GM19452 (cell line): Measurements from ENCODE around the gene ST14.

Experiments
- ATAC-seq: cut with Tn5 transposase; IDR thresholded peaks from one replicate; pipeline ENCODE4 v1.9.1; 2021; ENCODE audit not compliant: unreplicated experiment

ST14 gene

DNA sequence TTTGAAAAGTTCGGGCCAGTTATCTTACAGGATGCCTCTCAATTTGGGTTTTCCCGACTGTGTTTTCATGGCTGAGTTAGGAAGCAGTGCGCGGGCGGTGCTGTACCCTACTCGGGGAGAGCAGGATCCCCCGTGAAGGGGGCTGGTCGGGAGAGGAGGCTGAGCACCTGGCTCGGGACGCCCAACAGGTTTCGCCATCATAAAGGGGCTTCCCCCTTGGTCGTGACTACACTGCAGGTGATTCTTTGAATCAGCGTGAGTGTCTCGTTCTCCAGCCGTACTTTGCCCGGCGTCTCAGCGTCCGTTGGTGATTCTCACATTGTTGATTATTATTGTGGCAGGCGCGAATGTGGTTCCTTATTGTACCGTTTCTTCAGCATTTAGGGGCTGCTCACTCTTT lies 46.6 kb downstream of the ST14 start:
- ATAC-seq, result no peak

DNA sequence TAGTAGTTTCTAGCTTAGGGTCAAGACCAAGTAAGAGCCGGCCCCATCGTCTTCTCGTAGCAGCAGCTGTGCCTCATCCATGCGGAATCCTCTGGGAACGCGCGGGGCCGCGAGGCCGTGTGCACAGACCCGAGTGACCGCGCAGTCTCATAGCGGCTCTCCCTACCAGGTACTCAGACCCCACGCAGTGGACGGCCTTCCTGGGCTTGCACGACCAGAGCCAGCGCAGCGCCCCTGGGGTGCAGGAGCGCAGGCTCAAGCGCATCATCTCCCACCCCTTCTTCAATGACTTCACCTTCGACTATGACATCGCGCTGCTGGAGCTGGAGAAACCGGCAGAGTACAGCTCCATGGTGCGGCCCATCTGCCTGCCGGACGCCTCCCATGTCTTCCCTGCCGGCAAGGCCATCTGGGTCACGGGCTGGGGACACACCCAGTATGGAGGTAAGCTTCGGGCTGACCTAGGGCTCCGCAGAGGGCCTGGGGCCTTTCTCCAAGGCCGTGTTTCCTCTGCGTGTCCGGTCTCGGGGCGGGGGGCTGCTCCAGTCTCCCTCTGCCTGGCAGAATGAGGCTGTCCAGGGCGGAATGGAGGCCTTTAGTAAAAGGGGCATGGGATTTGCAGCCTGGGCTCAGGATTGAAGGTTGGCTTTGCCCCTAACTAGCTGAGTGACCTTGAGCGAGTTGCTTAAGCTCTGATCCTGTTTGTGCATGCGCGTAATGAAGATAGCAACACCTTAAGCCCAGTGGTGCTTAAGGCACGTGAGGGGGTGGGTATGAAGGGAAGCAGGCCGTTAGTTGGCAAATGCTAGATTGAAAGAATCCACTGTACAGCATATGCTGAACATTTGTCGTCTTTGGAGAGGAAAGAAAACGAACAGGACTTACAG lies 48.9 kb downstream of the ST14 start:
- no peak for ATAC-seq

- no peak for ATAC-seq
These were observed 49.7 kb downstream of the ST14 start for GRCh38 chr11:130209128-130209932.

GRCh38 chr11:130209954-130210854 lies 50.6 kb downstream of the ST14 start:
- no peak for ATAC-seq

DNA sequence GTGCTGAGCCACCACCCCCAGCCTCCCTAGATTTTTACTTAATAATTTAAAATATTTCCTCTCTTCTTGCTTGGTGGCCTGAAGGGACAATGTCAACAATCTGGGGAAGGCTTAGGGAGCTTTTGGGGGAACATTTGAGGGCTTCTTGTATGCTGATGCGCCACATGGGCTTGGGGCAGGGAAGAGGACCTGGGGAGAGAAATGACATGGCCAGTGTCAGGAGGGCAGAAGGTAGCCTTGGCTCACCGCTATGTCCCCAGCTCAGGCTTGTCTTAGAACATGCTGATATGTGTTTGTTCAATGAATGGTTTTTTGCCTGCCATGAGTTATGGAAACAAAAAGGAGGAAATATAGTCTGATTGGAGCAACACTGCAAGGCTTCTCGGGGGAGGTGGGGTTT lies 51.6 kb downstream of the ST14 start:
- no peak for ATAC-seq

DNA sequence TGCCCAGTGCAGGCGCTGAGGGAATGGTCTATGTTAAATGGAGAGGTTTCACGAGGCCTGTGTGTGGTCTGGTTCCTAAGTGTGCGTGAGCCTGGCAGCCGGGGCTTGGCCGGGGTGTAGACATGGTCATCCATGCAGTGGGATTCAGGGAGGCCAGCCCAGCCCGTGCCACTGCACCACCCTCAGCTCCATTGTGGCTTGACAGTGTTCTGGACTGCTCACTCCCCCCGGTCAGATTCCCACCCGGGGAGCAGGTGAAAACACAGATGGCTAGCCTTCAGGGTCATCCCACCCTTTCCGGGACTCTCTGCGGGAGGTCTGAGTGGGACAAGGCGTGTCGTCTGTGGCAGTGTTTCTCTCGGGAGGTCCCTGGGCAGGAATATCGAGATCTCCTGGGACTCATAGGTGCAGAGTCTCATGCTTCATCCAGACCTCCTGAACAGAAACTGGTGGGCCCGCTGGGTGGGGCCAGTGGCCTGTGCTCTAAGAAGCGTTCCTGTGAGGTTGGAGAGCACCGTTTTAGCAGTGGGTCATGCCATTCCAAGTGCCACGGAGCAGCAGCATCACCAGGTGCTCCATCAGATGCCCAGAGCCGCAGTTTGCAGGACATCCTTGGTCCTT lies 52.3 kb downstream of the ST14 start:
- ATAC-seq, result no peak

GRCh38 chr11:130212431-130212961 lies 52.9 kb downstream of the ST14 start:
- peak; percentile 13 for ATAC-seq

DNA sequence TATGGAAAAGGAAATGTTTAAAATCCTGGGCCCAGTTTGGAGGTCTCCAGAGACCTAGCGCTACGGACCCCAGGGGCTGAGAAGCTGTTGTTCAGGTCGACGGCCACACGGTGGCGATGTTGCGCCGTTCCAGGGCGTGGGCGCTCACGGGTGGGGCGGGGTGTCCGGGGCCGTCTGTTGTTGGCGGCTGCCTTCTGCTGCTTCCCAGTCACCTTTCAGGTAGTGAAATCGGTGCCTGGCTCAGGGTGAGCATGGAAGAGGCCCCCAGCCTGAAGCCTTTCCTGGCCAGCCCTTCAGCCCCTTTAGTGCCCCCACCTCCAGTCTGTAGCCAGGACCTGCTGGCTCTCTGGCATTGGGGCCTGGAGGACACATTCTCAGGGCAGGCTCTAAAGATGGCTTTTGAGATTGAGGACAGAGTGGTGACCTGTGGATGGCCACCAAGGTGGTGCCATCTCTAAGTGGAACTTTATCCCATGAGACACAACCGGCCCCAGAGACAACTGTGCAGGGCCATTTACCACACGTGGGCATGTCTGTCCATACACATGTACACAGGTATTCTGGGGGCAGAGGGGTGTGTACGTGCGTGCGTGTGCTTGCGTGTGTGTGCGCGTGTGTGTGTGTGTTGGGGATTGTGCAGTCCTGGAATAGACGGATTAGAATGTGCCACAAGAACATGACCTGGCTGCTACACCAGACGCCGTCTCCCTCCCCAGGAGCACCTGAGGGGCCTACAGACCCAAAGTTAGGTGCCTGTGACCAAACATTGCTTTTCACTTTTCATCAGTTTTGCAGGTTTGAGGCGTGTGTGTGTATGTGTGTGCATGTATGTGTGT lies 53.8 kb downstream of the ST14 start:
- ATAC-seq, result peak; percentile 89

GRCh38 chr11:130213979-130214281 lies 54.3 kb downstream of the ST14 start:
- ATAC-seq, result no peak

DNA sequence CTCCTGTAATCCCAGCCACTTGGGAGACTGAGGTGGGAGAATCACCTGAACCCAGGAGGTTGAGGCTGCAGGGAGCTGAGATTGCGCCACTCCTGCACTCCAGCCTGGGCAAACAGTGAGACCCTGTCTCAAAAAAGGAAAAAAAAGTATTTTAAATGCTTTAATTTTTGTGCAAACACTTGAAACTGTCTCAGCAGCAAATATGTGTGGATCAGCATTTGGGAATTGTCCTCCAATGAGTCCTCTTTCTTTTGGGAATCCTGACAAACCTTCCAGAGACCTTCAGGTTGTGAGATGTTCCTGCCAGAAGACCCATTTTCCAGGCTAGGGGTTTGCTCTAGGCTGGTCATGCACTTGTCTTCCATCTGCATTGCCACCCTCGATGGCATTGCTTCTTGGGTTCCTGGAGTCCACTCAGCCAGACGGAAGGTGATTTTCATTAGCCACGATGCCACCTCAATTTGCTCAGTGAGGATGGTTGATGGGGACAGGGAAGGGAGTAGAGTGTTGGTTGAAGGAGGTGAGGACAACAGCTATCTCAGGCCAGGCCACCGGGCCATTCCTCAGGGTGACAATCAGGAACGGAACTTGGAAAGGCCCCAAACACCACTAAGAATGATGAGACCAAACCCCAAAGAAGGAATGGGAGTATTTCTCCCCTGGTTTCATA lies 55.4 kb downstream of the ST14 start:
- ATAC-seq, result no peak

DNA sequence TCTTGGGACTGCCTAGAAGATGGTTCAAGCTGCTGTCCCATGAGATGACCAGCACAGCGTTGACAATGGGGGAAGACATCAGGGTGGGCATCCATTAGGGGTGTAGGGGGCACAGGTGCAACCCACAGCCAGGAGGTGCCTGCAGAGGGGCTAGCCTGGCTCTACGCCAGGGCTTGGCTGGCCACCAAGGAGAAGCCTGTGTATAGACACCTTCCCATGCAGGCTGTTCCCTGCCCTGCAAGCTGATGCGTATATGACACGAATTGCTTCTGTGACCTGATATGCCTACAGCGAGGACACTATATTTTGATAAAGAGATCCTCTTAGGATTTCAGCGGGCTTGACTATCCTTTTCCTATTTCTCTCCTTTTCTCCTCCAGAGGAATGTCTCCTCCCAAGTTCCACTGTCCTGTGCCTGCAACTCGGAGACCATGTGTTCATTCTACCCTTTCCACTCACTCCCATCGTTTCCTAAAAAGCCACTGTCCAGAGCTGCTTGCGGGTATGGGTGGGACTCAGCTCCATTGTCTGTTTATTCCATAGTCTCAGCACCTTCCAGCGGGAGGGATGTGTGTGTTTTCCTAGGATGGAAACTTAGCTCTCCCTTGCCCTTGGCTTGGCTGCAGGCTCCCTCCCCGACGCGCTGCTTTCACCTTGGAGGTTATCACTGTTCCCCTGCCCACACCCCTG lies 56.1 kb downstream of the ST14 start:
- no peak for ATAC-seq

- ATAC-seq, result no peak
These were observed 56.6 kb downstream of the ST14 start for GRCh38 chr11:130216221-130216550.

- no peak for ATAC-seq
These were observed 57.1 kb downstream of the ST14 start for GRCh38 chr11:130216591-130217132.

GRCh38 chr11:130217133-130218031 lies 57.8 kb downstream of the ST14 start:
- no peak for ATAC-seq

- no peak for ATAC-seq
These were observed 59.0 kb downstream of the ST14 start for GRCh38 chr11:130218501-130219070.

DNA sequence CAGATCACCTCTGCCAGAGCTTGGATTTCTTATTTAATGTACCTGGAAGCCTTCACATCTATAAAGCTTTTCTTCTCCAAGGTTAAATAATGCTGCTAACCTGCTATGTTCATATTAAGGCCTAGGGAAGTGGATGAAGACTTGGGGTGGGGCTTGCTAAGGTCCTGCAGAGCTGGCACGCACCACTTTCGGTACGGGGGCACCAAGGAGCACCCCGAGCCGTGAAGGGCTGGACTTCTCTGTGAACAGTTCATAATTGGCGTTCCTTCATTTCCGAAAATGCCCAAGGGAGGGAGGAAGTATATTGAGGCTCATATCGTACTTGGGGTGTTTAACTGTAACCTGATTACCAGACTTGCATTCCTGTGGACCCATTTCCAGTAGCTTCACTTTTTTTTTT lies 59.6 kb downstream of the ST14 start:
- ATAC-seq, result no peak
